ENCODE data around the gene UBE2F. TPM values are rescaled to one million over a fixed set of nuclear protein-coding genes. Genes with fewer than 3 reads are reported as not detected.

The UBE2F gene
- total and polyA plus RNA-seq, 2 of the 4 experiments (the other 2 are of a cell fraction), result 44.6 to 59.8 TPM

DNA sequence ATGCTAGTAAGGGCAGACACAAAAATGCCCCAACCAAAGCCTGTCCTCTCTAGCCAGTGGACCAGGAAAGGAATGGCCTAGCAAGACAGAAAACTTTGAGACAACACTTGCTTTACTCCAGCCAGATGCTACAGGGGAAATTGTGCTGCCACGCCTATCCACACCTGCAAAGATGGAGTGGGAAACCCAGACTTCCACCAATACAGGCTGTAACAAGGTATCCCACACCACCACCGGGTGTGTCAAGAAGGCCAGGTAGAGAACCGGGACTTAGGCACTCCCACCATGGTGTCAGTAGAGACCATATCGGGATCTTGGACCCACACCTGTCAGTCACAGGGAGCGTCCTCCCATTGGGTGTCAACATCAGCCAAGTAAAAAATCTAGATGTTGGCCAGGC lies 117.1 kb downstream of the UBE2F start:
- Histone ChIP-seq H3K27ac (ENCODE audit: insufficient read depth, low read length) (no peak overlapping the region), H3K14ac (replicated peaks; ENCODE audit: low read depth, low read length) (no peak overlapping the region), H3K27me3 (ENCODE audit: control insufficient read depth, insufficient read depth, low read length) (no peaks in the 10 kb centered on the region), H4K5ac (ENCODE audit: low read depth, low read length) (no peak overlapping the region), H2AK5ac (ENCODE audit: low read depth, low read length) (no peak overlapping the region), H2BK20ac (ENCODE audit: low read depth, low read length) (no peak overlapping the region), H3K4me2 (ENCODE audit: low read depth, low read length) (no peak overlapping the region), H3K36me3 (ENCODE audit: control insufficient read depth, insufficient read depth, low read length) (peaks cover 32% of the 10 kb centered on the region), H3K4ac (ENCODE audit: low read depth, low read length) (no peak overlapping the region), H3K18ac (ENCODE audit: low read depth, low read length) (no peak overlapping the region), H4K91ac (ENCODE audit: insufficient read depth, low read depth, low read length) (no peak overlapping the region), H4K20me1 (ENCODE audit: insufficient read depth, low read length) (no peaks in the 10 kb centered on the region; the same call in 1 of the 2 replicates), H2BK120ac (ENCODE audit: low read depth, low read length) (no peak overlapping the region), H3K79me1 (ENCODE audit: low read depth in 1 of 2, low read length in 2 of 2) (no peaks in the 10 kb centered on the region), H3K9ac (ENCODE audit: low read depth, low read length) (no peak overlapping the region), H2BK15ac (ENCODE audit: low read depth, low read length) (no peak overlapping the region), H2AFZ (replicated peaks; ENCODE audit: low read length, poor library complexity) (no peak overlapping the region), H3K4me1 (ENCODE audit: control insufficient read depth, insufficient read depth, low read length) (no peaks in the 10 kb centered on the region), H3K23ac (ENCODE audit: low read depth, low read length) (no peak overlapping the region), H3K9me1 (ENCODE audit: insufficient read depth, low read length) (peaks cover 3% of the 10 kb centered on the region), H3K56ac (ENCODE audit: extremely low read depth, insufficient read depth, low read length) (no peak overlapping the region), H3K4me3 (ENCODE audit: insufficient read depth, low read depth, low read length) (no peak overlapping the region), H4K8ac (ENCODE audit: low read depth in 2 of 2, low read length in 2 of 2) (no peak overlapping the region), H2BK5ac (ENCODE audit: low read depth, low read length, poor library complexity, severe bottlenecking) (no peak overlapping the region), H2AK9ac (replicated peaks; ENCODE audit: low read depth, low read length, poor library complexity) (no peak overlapping the region), H3K9me3 (ENCODE audit: control insufficient read depth, insufficient read depth, low read length) (peaks cover 3% of the 10 kb centered on the region; the same call in 1 of the 2 replicates)
- intact Hi-C loops (cut with micrococcal nuclease) (no loop called here), dilution Hi-C loops (cut with HindIII; ENCODE audit: low sequenced_read_pairs, unreplicated experiment) (no loop called here), in situ Hi-C loops (cut with MboI; ENCODE audit: low sequenced_read_pairs) (no loop called here)
- WGBS, 2 experiments (ENCODE audit: extremely low coverage in 2 of 2, insufficient read length in 1 of 2), result 100% methylated on average over 3 of the region's 5 CpGs; no CpG with 5 or more reads in 1 of the 2 experiments
- ChIA-PET CTCF (interaction anchor here (0.6 kb wide), 1 partner anchor 134 kb away, joined by 3 read pairs; no protein-coding TSS in a partner anchor), POLR2A (ENCODE audit: unreplicated experiment) (no interaction called here)
- no peak for ATAC-seq (ENCODE audit: low read depth)
- TF ChIP-seq MAFK (IDR thresholded peaks at IDR 0.05; ENCODE audit: low read depth, low read length), result no peak
- TF ChIP-seq SMC3 (IDR thresholded peaks at IDR 0.05; ENCODE audit: low read depth, low read length), result no peak
- BruUV-seq (replicated peaks), result no TSS peak
- no peak for DNase-seq
